K562 (cell line): ENCODE data around the gene PALM3. TPM values are rescaled to one million over a fixed set of nuclear protein-coding genes. Genes with fewer than 3 reads are reported as not detected.
A peak's percentile ranks its signal among the peaks of the same experiment; 100 is the strongest.

Experiments
- ATF7 ChIP-seq: fragments of 450-650 bp; IDR thresholded peaks from 2 replicates; pipeline ENCODE4 v1.7.1; 2014; ENCODE audit warnings: mild to moderate bottlenecking, moderate library complexity
- CEBPG ChIP-seq, 3 experiments: fragments of 200-800 bp in 1 of 3; sonication (Bioruptor generic) in 1 of 3; sonication (generic) in 1 of 3; formaldehyde crosslinking in 1 of 3; IDR thresholded peaks in 2 of 3; conservative IDR thresholded peaks in 1 of 3; 2 replicates each; pipeline versions ENCODE4 v1.6.1 to v1.8.0; 2016 to 2022; ENCODE audit warnings: missing compliant biosample characterization in 2 of 3, missing genetic modification characterization in 2 of 3, mild to moderate bottlenecking in 1 of 3, missing genetic modification reagents in 1 of 3
- GABPB2 ChIP-seq: fragments of 250-450 bp; sonication (Bioruptor Pico); conservative IDR thresholded peaks from 2 replicates; pipeline ENCODE4 v1.5.1; 2021; ENCODE audit warnings: mild to moderate bottlenecking
- MCM5 ChIP-seq: fragments of 450-650 bp; IDR thresholded peaks from 2 replicates; pipeline ENCODE4 v1.6.1; 2016; ENCODE audit warnings: low read depth
- RBM14 ChIP-seq: fragments of 200-400 bp; formaldehyde crosslinking; IDR thresholded peaks from 2 replicates; pipeline ENCODE4 v1.6.1; 2018; ENCODE audit warnings: low read depth, mild to moderate bottlenecking, low read length, moderate library complexity, borderline replicate concordance; ENCODE audit not compliant: insufficient read depth
- SMARCC2 ChIP-seq: fragments of 450-650 bp; IDR thresholded peaks from 2 replicates; pipeline ENCODE4 v1.6.1; 2017; ENCODE audit warnings: antibody characterized with exemption, moderate library complexity, mild to moderate bottlenecking, low read depth
- SUPT5H ChIP-seq: fragments of 450-650 bp; IDR thresholded peaks from 2 replicates; pipeline ENCODE4 v1.6.1; 2016
- ZBTB17 ChIP-seq: fragments of 450-650 bp; formaldehyde crosslinking; IDR thresholded peaks from 2 replicates; pipeline ENCODE4 v1.4.0; 2020; ENCODE audit warnings: mild to moderate bottlenecking
- ZKSCAN3 ChIP-seq: fragments of 250-450 bp; sonication (Bioruptor Pico); IDR thresholded peaks from 2 replicates; pipeline ENCODE4 v1.4.0; 2020
- ZNF12 ChIP-seq: sonication (generic); formaldehyde crosslinking; IDR thresholded peaks from 2 replicates; pipeline ENCODE4 v1.4.0; 2020; ENCODE audit warnings: mild to moderate bottlenecking, missing genetic modification reagents
- ZNF740 ChIP-seq, 3 experiments: fragments of 200-800 bp in 1 of 3; sonication (Bioruptor generic) in 1 of 3; sonication (generic) in 1 of 3; formaldehyde crosslinking in 1 of 3; IDR thresholded peaks; 2 replicates each; pipeline versions ENCODE4 v1.6.1 to v1.8.0; 2016 to 2022; ENCODE audit warnings: mild to moderate bottlenecking in 2 of 3, missing compliant biosample characterization in 2 of 3, missing genetic modification characterization in 2 of 3, missing genetic modification reagents in 1 of 3
- polyA plus RNA-seq, 8 experiments: library from polyadenylated mRNA; depleted of rRNA in 4 of 8; stranded (reverse) in 5 of 8; unstranded in 3 of 8; fragments of >200 nt; fragmentation: Nextera tagmentation in 2 of 8; fragmentation: Illumina TruSeq in 1 of 8; extraction: Ambion mirVana in 2 of 8; extraction: Trizol in 1 of 8; gene quantifications; 2 replicates each; pipeline versions ENCODE4 v1.2.1 to v1.2.3, GENCODE V29; 2011 to 2014; ENCODE audit warnings: inconsistent platforms in 1 of 8, missing spikeins in 1 of 8
- total RNA-seq, 7 experiments: library from RNA; depleted of rRNA in 6 of 7; stranded (reverse); fragments of >200 nt in 6 of 7; fragmentation: Illumina TruSeq in 2 of 7; extraction: Trizol in 2 of 7; gene quantifications; 2 replicates each; pipeline versions ENCODE4 v1.2.1 to v1.2.3, GENCODE V29; 2011 to 2021; ENCODE audit warnings: low replicate concordance in 1 of 7
- TF ChIP-seq, protein P1 (sequence below), 2 experiments: fragments of 450-650 bp in 1 of 2; sonication (generic) in 1 of 2; formaldehyde crosslinking in 1 of 2; IDR thresholded peaks; 2 replicates each; pipeline versions ENCODE4 v1.7.1 to v1.9.0; 2016 to 2022; ENCODE audit warnings: inconsistent platforms in 1 of 2, mild to moderate bottlenecking in 1 of 2, missing genetic modification reagents in 1 of 2
- TF ChIP-seq, protein P2 (sequence below), 2 experiments: IDR thresholded peaks; 2 replicates each; pipeline ENCODE4 v1.6.1; 2012; ENCODE audit warnings: improper control_type of control experiment in 2 of 2, low read depth in 2 of 2, low read length in 2 of 2, borderline replicate concordance in 1 of 2

The PALM3 gene
- total and polyA plus RNA-seq, 9 of the 15 experiments (the other 6 are each of a cell fraction or from before 2014, with no cell fraction given) = 0.07 to 9.3 (median 3.3) TPM

- TF ChIP-seq, protein P1, sequence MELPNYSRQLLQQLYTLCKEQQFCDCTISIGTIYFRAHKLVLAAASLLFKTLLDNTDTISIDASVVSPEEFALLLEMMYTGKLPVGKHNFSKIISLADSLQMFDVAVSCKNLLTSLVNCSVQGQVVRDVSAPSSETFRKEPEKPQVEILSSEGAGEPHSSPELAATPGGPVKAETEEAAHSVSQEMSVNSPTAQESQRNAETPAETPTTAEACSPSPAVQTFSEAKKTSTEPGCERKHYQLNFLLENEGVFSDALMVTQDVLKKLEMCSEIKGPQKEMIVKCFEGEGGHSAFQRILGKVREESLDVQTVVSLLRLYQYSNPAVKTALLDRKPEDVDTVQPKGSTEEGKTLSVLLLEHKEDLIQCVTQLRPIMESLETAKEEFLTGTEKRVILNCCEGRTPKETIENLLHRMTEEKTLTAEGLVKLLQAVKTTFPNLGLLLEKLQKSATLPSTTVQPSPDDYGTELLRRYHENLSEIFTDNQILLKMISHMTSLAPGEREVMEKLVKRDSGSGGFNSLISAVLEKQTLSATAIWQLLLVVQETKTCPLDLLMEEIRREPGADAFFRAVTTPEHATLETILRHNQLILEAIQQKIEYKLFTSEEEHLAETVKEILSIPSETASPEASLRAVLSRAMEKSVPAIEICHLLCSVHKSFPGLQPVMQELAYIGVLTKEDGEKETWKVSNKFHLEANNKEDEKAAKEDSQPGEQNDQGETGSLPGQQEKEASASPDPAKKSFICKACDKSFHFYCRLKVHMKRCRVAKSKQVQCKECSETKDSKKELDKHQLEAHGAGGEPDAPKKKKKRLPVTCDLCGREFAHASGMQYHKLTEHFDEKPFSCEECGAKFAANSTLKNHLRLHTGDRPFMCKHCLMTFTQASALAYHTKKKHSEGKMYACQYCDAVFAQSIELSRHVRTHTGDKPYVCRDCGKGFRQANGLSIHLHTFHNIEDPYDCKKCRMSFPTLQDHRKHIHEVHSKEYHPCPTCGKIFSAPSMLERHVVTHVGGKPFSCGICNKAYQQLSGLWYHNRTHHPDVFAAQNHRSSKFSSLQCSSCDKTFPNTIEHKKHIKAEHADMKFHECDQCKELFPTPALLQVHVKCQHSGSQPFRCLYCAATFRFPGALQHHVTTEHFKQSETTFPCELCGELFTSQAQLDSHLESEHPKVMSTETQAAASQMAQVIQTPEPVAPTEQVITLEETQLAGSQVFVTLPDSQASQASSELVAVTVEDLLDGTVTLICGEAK (IDR thresholded peaks at IDR 0.05) = peak; percentile 12; the same call in 1 of the 2 replicates
- TF ChIP-seq, protein P1 (CRISPR knock-in tag; IDR thresholded peaks at IDR 0.05) = no peak
- TF ChIP-seq, protein P2, sequence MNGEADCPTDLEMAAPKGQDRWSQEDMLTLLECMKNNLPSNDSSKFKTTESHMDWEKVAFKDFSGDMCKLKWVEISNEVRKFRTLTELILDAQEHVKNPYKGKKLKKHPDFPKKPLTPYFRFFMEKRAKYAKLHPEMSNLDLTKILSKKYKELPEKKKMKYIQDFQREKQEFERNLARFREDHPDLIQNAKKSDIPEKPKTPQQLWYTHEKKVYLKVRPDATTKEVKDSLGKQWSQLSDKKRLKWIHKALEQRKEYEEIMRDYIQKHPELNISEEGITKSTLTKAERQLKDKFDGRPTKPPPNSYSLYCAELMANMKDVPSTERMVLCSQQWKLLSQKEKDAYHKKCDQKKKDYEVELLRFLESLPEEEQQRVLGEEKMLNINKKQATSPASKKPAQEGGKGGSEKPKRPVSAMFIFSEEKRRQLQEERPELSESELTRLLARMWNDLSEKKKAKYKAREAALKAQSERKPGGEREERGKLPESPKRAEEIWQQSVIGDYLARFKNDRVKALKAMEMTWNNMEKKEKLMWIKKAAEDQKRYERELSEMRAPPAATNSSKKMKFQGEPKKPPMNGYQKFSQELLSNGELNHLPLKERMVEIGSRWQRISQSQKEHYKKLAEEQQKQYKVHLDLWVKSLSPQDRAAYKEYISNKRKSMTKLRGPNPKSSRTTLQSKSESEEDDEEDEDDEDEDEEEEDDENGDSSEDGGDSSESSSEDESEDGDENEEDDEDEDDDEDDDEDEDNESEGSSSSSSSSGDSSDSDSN (IDR thresholded peaks at IDR 0.05; ENCODE audit: borderline replicate concordance in 1 of 2, low read depth in 2 of 2, low read length in 2 of 2) = no peak
- no peak for TF ChIP-seq GABPB2 (CRISPR knock-in tag)
- TF ChIP-seq SUPT5H = no peak
- TF ChIP-seq CEBPG (CRISPR knock-in tag; IDR thresholded peaks at IDR 0.05) = no peak
- TF ChIP-seq CEBPG (tag; conservative IDR thresholded peaks at IDR 0.05 in 1 of 2, IDR thresholded peaks at IDR 0.05 in 1 of 2) = no peak
- TF ChIP-seq ZNF12 = no peak
- no peak for TF ChIP-seq MCM5
- TF ChIP-seq ATF7 = no peak
- TF ChIP-seq ZBTB17 (CRISPR knock-in tag) = no peak
- no peak for TF ChIP-seq ZKSCAN3 (CRISPR knock-in tag)
- no peak for TF ChIP-seq ZNF740 (CRISPR knock-in tag; IDR thresholded peaks at IDR 0.05)
- peak in 1 of 2 experiments; percentile 26; a peak in 1 of 4 replicates for TF ChIP-seq ZNF740 (tag; IDR thresholded peaks at IDR 0.05)
- no peak for TF ChIP-seq RBM14
- no peak for TF ChIP-seq SMARCC2
Measured at GRCh38 chr19:14005349-14006084, 56.4 kb downstream of the PALM3 start (continued).
